Upper lobe of right lung (tissue), 1 donor: ENCODE data around the gene FOXE1. TPM values are rescaled to one million over a fixed set of nuclear protein-coding genes. Genes with fewer than 3 reads are reported as not detected.

Experiments used
- ATAC-seq: fragments of 200-7000 bp; cut with Tn5 transposase; one replicate; pipeline ENCODE4 v1.9.1; 2020; ENCODE audit warnings: mild to moderate bottlenecking, moderate library complexity
- DNase-seq: peaks from one replicate; pipeline ENCODE4 v3.0.0-alpha.2; 2020
- H3K27ac ChIP-seq: fragments of 200-600 bp; one replicate; pipeline ENCODE4 v1.8.0; 2022
- H3K27me3 ChIP-seq: fragments of 200-600 bp; one replicate; pipeline ENCODE4 v1.8.0; 2022; ENCODE audit warnings: mild to moderate bottlenecking
- H3K36me3 ChIP-seq: fragments of 200-600 bp; one replicate; pipeline ENCODE4 v1.8.0; 2022
- H3K4me1 ChIP-seq: fragments of 200-600 bp; one replicate; pipeline ENCODE4 v1.8.0; 2022
- H3K4me3 ChIP-seq: fragments of 200-600 bp; one replicate; pipeline ENCODE4 v1.8.0; 2022; ENCODE audit warnings: mild to moderate bottlenecking
- H3K9me3 ChIP-seq: fragments of 200-600 bp; one replicate; pipeline ENCODE4 v1.8.0; 2022
- intact Hi-C: fragments of 100-400 bp; cut with DNase I; formaldehyde crosslinking; loops from one replicate; pipeline ENCODE4 v1.11.0; 2022
- total RNA-seq: library from RNA; stranded (reverse); fragmentation: NEBNext Ultra II Directional; extraction: Animal tissue kit (Norgen Biotek cat#: 25700); gene quantifications from one replicate; pipeline ENCODE4 v1.2.1, GENCODE V29; 2021
- TF ChIP-seq, protein P1 (sequence below): fragments of 200-600 bp; IDR thresholded peaks from one replicate; pipeline ENCODE4 v1.8.0; 2022; ENCODE audit warnings: antibody characterized with exemption
- donor health status: DM: no; HTN: yes; CAD: no; lungs with severe emphysema.

Gene FOXE1
- total RNA-seq, 1 donor from 2014 or later: not detected

DNA sequence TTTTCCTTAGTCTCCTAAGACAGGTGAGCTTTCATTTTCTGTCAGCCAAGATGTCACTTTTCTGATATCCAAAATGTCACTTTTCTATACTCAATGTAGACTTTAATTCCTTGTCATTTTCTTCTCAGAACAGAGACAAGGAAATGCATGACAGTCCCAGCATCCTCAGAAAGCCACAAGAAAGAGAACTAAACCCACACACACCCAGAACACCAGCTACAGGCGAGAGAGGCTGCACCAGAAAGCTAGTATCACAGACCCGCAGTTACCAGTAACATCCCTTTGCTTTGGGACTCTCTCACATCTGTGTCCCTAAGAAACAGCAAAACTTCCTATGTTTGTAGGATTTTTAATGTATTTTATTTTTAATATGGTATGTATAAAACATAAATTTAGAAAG is 52.2 kb downstream of the FOXE1 start:
- Histone ChIP-seq H3K4me1 (peaks cover 19% of the 10 kb centered on the region), H3K36me3 (peaks cover 32% of the 10 kb centered on the region), H3K27ac (peak overlapping the region; percentile 69), H3K27me3 (no peaks in the 10 kb centered on the region), H3K4me3 (no peak overlapping the region), H3K9me3 (no peaks in the 10 kb centered on the region)
- intact Hi-C loops: loop anchor here (10.0 kb wide), 1 partner anchor 200 kb away; no protein-coding TSS in a partner anchor
- peak; percentile 46 for ATAC-seq
- TF ChIP-seq, protein P1, sequence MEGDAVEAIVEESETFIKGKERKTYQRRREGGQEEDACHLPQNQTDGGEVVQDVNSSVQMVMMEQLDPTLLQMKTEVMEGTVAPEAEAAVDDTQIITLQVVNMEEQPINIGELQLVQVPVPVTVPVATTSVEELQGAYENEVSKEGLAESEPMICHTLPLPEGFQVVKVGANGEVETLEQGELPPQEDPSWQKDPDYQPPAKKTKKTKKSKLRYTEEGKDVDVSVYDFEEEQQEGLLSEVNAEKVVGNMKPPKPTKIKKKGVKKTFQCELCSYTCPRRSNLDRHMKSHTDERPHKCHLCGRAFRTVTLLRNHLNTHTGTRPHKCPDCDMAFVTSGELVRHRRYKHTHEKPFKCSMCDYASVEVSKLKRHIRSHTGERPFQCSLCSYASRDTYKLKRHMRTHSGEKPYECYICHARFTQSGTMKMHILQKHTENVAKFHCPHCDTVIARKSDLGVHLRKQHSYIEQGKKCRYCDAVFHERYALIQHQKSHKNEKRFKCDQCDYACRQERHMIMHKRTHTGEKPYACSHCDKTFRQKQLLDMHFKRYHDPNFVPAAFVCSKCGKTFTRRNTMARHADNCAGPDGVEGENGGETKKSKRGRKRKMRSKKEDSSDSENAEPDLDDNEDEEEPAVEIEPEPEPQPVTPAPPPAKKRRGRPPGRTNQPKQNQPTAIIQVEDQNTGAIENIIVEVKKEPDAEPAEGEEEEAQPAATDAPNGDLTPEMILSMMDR: no peak
- no peak for DNase-seq

Other genes starting within 250 kb of the FOXE1 start
- 20.0 TPM for gene TSTD2, start 219.9 kb upstream of the FOXE1 start, total RNA-seq
- gene NCBP1, start 219.4 kb upstream of the FOXE1 start, total RNA-seq: 25.4 TPM
- 11.2 TPM for gene XPA, start 155.9 kb upstream of the FOXE1 start, total RNA-seq
- gene TRMO, start 69.3 kb downstream of the FOXE1 start, total RNA-seq: 17.3 TPM
- not detected for gene HEMGN, start 84.9 kb downstream of the FOXE1 start, total RNA-seq
- 107 TPM for gene ANP32B, start 130.1 kb downstream of the FOXE1 start, total RNA-seq
- gene NANS, start 203.5 kb downstream of the FOXE1 start, total RNA-seq: 53.8 TPM